NCI-H1105 (cell line): ENCODE measurements around the gene MRPS30.
"Not testable (repeated sequence)": the region's sequence is repeated elsewhere in the genome, so short reads cannot be mapped to it uniquely, and the experiment has no call there.

Experiments used
- DNase-seq: peaks from one replicate; lab custom pipeline; 2025; lab: John Stamatoyannopoulos, UW

Gene MRPS30

DNA sequence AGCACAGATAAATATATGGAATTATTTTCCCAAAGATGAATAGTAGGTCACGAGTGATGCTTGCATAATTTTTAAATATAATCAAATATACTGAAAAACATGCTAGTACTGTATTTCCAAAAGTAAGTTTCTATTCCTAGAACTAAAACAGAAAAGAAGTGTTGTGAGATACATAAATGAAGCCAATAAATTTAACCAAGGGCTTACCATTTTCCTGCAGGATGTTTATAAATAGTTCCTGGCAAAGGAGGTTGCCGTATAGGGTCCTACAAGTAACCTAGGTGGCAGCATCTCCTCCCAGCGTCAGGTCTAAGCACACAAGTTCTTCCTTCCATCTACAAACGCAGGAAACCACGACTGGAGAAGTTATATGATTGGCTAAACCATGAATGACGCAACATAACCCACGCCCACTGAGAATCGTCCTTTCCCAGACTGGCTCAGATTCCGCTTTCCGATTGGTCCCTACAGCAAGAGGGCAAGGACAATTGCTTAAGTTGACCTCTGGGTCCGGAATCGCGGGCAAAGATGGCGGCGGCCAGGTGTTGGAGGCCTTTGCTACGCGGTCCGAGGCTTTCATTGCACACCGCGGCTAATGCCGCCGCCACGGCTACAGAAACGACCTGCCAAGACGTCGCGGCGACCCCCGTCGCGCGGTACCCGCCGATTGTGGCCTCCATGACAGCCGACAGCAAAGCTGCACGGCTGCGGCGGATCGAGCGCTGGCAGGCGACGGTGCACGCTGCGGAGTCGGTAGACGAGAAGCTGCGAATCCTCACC lies at the start of gene MRPS30:
MRPS30 (plus strand) TSS at position 513 of the 780 bp plus-strand sequence; CDS start at position 529, 16 bp downstream.
- peak; percentile 96 for DNase-seq

DNA sequence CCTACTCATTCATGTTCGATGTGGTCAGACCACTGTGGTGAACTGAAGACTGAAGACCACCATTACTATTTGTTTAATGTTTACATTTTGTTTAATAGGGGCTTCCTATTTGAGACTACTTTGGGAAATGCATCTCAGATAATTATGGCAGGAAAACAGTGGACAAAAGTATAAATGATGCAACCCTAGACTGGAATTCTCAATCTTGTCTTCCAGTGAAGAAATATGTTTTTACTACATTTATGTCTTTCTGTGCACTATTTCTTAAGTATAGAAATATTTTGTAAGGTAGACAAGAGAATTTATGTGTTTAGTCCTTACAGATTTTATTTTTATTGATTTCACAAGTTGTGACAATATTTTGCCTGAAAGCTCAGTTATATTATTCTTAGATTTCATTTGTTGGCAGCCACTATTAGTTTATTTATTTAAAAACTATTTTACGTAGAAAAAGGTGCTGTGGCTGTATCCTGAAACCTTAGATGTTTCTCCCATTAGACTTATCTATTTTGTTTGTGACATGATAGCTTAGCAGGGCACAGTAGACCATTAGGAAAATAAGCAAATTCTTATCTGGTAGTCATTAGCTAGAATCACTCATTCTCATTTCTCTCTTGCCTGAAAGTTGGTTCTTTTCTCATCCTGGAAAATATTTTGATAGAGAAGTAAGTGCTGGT lies 39.4 kb upstream of the MRPS30 start:
- no peak for DNase-seq

DNA sequence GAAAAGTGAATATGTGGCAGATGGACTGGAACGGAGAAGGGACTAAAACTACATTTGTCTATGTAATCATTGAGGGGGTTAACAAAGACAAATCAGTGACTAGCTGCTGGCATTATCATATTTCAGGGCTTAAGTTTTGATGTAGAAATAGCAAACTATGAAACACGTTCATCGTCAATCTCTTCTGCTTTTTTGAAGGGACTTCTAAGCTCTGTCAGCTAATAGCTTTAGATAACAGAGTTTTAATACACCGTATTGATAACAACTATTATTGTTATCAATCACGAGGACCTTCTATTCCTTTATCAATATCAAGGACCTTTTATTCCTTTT lies 38.9 kb upstream of the MRPS30 start:
- DNase-seq = no peak

DNA sequence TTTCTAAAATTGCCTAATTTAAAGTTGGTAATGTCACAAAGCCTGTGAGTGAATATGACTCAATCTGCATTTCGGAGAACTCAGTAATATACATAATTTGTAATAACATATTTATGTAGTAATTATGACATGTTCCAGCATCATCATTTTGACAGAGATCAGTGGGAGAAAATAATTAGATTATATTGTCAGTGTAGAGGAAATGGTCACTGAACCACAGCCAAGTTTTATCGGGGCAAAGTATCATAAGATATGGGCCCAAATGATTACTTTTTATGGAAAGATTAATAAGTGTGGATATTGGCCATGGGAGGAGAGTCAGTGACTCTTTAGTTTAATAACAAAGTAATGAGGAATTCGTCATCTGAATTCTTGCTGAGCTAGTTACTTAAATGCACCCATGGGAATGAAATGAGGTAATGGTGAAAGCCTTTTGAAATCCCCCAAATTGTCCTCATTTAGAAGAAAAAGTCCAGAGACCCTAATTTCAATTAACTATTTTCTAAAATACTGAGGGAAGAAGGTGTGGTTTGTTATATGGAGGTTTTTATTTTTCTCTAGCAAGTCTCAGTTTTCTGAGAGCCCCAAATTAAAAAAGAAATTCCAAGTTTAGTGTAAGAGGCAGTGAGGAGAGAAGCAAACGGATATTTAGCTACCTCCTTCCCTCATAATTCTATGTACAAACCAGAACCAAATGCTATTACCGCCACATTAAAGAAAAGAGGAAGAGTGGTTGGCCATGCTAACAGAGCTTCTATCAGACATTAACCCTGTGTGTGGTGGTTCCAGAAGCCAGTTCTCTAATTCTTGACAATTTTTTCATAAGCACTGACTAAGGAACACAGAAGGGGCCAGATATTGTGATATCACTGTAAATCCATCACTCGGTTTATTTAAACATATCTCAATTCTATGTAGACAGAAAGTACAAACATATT lies 37.7 kb upstream of the MRPS30 start:
- no peak for DNase-seq

DNA sequence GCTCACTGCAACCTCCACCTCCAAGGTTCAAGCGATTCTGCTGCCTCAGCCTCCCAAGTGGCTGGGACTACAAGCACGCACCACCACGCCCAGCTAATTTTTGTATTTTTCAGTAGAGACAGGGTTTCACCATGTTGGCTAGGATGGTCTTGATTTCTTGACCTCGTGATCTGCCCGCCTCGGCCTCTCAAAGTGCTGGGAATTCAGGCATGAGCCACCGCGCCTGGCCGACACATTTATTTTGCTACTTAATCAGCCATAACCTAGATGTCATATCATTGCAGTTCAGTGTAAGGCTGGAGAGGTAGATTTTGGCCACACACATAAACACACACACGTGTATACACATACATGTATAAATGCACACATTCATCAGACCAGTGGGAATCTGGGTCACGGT lies 36.4 kb upstream of the MRPS30 start:
- not testable (repeated sequence) for DNase-seq

DNA sequence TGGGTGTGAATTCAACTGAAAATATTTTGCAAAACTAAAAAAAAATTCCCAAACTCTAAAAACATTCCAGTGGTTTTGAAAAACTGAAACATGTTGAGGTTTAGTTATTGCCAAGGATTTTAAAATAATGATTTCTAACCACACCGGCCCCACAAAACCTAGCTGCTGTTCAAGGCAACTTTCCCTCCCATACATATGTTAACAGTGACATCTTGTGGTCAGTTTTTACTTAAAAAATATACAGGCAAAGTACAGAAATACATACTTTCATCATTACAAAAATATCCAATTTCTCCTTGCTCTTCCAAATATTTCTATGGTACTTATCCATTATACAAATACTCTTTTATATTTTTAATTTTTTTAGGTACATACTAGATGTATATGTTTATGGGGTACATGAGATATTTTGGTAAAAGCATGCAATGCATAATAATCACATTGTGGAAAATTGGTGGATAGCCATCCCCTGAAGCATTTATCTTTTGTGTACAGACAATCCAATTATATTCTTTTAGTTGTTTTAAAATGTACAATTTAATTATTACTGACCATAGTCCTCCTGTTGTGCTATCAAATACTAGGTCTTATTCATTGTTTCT lies 34.4 kb upstream of the MRPS30 start:
- DNase-seq = peak; percentile 41

DNA sequence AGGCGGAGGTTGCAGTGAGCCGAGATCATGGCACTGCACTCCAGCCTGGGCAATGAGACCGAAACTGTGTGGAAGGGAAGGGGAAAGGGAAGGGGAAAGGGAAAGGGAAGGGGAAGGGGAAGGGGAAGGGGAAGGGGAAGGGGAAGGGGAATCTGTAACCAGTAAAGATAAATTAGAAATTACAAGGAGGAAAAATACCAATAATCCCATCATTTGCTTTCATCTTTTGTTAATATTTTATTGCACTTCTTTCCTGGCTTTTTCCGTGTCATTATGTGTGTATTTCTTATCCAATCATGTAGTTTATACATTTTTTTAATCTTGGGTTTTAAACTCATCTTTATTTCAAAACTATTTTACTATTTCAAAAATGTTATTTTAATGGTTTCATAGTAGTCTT lies 29.6 kb upstream of the MRPS30 start:
- no peak for DNase-seq

DNA sequence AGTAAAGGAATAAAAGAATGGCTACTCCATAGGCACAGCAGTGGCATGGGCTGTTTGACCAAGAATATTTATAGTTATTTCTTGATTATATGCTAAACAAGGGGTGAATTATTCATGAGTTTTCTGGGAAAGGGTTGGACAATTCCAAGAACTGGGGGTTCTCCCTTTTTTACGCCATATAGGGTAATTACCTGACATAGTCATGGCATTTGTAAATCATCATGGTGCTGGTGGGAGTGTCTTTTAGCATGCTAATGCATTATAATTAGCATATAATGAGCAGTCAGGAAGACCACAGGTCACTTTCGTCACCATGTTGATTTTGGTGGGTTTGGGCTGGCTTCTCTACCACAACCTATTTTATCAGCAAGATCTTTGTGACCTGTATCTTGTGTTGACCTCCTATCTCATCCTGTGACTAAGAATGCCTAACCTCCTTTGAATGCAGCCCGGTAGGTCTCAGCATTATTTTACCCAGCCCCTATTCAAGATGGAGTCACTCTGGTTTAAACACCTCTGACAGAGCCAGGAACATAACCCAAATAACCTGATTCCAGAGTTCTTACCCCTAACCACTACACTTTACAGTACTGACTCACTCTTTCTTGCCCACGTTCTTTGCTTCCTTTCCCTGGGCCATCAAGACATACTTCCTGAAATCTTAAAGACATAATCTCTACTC lies 25.0 kb upstream of the MRPS30 start:
- DNase-seq = no peak

DNA sequence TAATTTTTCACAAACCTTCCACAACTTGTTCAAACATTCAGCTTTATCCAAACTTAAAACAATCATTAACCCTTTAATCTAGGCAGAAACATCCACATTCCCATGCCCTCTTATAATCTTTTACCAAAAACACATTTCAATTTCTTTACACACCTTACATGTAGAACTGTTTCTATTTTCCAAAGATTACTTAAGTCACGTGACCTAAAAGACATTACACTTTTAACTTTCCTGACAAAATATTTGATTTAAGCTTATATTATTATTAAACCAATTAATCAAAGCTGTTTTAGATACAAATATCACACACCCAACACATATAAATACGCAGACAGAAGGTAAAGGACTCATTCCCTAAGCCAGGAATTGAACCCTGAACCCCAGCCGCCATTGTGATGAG lies 21.0 kb upstream of the MRPS30 start:
- DNase-seq = no peak

DNA sequence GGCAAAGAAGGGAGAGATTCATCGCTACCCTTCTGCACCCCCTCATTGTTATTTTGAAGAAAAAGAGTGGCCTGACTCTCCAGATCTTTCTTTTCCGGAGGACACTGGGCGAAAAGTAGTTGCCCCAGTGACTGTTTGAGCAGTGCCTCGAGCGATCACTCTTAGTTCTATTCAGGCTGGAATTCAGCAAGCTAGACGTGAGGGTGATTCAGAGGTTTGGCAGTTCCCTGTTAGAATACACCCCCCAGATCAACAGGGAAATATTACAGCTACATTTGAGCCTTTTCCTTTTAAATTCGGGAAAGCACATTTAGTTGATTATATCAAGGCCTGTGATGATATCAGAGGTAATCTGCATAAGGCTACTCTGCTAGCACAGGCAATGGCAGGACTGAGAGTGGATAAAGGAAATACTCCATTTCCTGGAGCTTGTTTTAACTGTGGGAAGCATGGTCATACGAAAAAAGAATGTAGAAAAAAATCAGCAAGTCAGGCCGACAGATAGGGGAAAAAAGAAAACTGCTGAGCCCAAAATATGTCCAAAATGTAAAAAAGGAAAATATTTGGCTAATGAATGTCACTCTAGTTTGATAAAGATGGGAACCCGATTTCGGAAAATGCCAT lies 19.3 kb upstream of the MRPS30 start:
- DNase-seq = not testable (repeated sequence)

DNA sequence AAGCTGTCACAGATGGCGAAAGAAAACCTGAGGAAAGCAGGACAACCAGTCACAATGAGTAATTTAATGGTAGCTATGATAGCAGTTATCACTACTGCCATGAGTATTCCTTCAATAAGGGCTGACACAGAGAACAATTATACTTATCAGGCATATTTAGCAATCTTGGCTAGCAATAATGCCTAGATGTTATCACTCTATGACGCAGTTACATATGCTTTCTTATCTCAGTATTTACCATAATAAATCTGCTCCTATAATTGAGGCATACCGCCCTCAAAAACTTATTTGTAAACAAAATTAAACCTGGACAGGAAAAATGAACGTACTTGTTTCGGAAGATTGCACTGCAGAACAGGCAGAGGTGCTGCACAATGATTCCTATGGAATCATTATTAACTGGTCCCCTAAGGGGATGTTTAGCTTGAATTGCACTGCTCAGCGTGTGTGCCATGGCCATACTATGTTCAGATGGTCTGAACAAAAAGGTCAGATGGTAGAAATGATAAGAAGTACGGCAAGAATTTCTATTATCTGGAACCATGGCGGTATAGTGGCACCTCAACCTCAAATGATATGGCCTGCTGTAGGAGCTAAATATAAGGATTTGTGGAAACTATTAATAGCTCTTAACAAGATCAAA lies 16.6 kb upstream of the MRPS30 start:
- not testable (repeated sequence) for DNase-seq

DNA sequence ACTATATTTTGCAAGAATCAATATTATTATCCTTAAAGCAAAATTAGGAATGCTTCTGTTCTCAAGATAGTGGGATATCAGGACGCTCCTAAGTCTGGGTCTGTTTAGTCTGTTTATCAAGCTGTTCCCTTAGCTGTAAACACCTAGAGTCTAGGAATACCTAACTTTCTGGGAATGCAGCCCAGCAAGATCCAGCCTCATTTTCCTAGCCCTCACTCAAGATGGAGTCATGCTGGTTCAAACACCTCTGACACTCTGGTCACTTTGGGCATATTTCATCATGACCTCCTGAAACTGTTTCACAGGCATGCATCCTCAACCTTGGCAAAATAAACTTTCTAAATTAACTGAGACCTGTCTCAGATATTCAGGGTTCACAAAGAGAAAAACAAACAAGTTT lies 14.4 kb upstream of the MRPS30 start:
- no peak for DNase-seq

DNA sequence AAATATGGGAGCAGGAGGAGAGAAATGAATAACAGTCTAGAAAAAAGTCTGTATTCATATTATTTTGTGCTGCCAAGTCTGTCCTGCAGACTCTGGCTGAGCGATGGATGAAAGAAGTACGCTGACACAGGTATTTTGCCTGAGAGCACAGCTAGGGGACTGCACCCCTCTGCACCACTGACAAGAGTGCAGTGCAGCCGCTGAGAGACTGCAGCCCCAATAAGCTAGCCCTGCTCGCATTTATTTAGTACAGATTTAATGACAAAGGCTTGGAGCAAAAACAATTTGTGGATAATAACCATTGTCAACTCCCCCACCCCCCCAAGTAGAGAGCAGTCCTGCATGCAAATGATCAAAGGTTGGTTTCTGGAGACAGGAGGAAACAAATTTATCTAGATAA lies 13.3 kb upstream of the MRPS30 start:
- DNase-seq = no peak

DNA sequence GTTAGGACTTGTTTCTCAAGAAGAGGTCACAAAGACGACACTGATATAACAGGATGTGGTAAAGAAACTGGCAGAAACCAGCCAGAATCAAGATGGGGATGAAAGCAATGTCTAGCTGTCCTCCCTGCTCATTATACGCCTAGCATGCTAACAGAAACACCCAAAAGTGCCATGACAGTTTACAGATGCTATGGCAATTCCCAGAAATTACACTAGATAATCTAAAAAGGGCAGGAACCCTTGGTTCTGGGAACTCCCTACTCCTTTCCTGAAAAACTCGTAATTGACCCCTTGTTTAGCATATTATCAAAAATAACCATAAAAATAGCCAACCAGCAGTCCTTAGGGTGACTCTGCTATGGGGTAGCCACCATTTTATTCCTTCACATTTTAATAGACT lies 10.9 kb upstream of the MRPS30 start:
- no peak for DNase-seq

DNA sequence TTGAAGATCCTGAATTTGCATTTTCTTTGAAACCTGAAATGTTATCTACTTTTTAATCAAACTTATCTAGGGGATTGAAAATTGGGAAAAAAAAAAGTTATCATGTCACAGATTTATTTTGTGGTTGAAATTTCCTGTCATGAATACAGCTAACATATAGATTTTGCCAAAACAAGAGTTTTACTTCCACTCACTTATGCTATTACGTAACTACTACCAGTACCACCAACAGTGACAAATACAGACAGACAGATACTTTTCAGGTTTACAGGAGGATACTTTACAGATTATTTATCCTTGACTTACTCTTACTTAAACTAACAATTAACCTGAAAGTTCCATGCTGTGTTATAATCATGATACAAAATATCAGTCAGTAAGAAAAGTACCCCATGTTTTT lies 6.8 kb upstream of the MRPS30 start:
- DNase-seq = no peak

DNA sequence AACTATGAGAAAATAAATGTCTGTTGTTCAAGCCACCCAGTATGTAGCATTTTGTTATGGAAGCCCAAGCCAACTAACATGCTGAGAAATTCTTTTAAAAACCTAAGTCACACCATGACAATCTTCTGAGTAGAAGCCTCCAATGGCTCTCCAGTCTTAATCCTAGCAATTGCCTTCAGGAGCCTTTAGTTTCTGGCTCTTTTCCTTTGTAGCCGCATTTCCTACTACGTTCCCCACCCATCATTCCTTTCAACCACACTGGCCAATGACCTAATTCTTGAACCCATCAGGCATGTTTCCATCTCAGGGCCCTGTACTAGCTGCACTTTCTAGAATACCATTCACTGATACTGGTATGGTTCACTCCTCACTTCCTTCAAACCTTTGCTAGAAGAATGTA lies 2.1 kb upstream of the MRPS30 start:
- DNase-seq = no peak

DNA sequence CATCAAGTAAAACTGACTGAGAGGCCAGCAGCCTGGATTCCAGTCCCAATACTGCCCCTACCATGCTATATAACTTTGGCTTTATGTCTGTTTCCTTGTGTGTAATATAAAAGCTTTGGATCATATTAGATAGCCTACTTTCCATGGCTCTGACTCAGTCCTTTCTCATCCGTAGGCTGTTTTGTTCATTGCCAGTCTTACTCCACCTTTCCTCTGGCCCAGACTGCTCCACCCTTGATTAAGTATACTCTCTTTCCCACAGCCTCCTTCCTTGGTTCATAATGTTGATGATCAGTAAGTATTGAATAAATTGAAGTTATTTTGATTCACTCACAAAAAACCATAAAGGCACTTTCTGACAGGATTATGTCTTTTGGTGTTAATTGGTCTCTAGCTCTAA lies 1.5 kb upstream of the MRPS30 start:
- no peak for DNase-seq

DNA sequence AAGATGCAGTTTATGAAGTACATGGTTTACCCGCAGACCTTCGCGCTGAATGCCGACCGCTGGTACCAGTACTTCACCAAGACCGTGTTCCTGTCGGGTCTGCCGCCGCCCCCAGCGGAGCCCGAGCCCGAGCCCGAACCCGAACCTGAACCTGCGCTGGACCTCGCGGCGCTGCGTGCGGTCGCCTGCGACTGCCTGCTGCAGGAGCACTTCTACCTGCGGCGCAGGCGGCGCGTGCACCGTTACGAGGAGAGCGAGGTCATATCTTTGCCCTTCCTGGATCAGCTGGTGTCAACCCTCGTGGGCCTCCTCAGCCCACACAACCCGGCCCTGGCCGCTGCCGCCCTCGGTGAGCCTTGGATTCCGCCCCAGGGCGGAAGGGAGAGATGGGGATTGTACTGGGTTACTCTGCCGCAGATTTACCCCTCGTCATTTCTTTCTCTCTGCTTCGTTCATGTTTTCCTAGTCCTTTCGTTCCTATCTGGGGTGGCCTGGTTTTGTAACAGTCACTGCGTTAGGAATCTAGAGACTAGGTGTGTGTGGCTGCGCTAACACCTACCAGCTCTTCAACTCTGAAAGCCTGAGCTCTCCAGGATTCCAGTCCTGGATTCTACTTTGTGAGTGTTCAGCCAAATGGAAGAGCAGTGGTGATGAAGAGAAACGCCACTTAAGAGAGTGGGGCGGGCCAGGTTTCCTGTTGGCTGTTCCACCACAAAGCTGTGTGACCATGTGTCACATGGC lies 638 bp downstream of the MRPS30 start:
- DNase-seq = peak; percentile 56

DNA sequence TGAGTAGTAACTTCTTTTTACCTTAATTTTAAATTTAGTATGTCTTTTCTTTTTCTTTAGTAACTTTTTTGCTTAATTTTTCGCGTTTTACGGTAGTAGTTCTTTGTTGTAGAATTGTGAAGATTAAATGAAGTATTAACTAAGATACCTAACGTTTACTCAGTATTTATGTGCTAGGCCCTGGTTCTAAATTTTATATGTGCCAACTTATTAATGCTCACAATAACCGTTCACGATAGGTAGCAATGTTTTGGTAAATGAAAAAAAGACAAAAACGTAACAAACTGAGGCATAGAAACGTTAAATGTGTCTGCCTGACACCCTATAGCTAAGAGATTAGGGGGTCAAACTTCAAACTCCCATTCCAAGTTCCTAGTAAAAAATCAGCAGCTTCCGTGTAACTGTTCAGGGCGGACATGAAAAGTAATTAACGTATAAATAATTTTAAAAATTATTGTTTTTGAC lies 1.2 kb downstream of the MRPS30 start:
- DNase-seq = no peak

DNA sequence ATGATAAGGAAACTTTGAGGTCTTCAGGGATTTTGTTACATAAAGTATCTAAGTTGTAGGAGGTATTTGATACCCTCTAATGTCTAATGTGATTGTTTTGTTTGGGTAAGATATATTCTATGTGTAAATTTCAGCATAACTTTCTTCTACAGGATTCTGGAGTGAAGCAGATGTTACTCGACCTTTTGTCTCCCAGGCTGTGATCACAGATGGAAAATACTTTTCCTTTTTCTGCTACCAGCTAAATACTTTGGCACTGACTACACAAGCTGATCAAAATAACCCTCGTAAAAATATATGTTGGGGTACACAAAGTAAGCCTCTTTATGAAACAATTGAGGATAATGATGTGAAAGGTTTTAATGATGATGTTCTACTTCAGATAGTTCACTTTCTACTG lies 6.0 kb downstream of the MRPS30 start:
- DNase-seq = no peak
